ENCODE data around the gene ITPR2. TPM values are rescaled to one million over a fixed set of nuclear protein-coding genes. Genes with fewer than 3 reads are reported as not detected.

Gene ITPR2
- total RNA-seq, 1 donor: 77.7 TPM

GRCh38 chr12:26658991-26659390 lies 174.0 kb downstream of the ITPR2 start:
- no peak for TF ChIP-seq CTCF (IDR thresholded peaks at IDR 0.05; ENCODE audit: insufficient read depth, low read depth, low read length)
- H3K4me3 ChIP-seq (ENCODE audit: low read depth, low read length): no peak overlapping the region
- DNase-seq (ENCODE audit: low read depth): peak; percentile 63

- no peak for TF ChIP-seq CTCF (IDR thresholded peaks at IDR 0.05; ENCODE audit: insufficient read depth, low read depth, low read length)
- no peak overlapping the region for H3K4me3 ChIP-seq (ENCODE audit: low read depth, low read length)
- no peak for DNase-seq (ENCODE audit: low read depth)
These were observed 178.4 kb downstream of the ITPR2 start for GRCh38 chr12:26654623-26655022.

GRCh38 chr12:26651566-26652188 lies 181.3 kb downstream of the ITPR2 start:
- H3K4me3 ChIP-seq (ENCODE audit: low read depth, low read length): no peak overlapping the region
- peak; percentile 79 for DNase-seq (ENCODE audit: low read depth)
- TF ChIP-seq CTCF (IDR thresholded peaks at IDR 0.05; ENCODE audit: insufficient read depth, low read depth, low read length): peak; percentile 86

GRCh38 chr12:26651036-26651435 lies 182.0 kb downstream of the ITPR2 start:
- no peak for TF ChIP-seq CTCF (IDR thresholded peaks at IDR 0.05; ENCODE audit: insufficient read depth, low read depth, low read length)
- no peak overlapping the region for H3K4me3 ChIP-seq (ENCODE audit: low read depth, low read length)
- no peak for DNase-seq (ENCODE audit: low read depth)

GRCh38 chr12:26648999-26649398 lies 184.0 kb downstream of the ITPR2 start:
- H3K4me3 ChIP-seq (ENCODE audit: low read depth, low read length): no peak overlapping the region
- TF ChIP-seq CTCF (IDR thresholded peaks at IDR 0.05; ENCODE audit: insufficient read depth, low read depth, low read length): no peak
- DNase-seq (ENCODE audit: low read depth): no peak

- DNase-seq (ENCODE audit: low read depth): peak; percentile 78
- H3K4me3 ChIP-seq (ENCODE audit: low read depth, low read length): no peak overlapping the region
- no peak for TF ChIP-seq CTCF (IDR thresholded peaks at IDR 0.05; ENCODE audit: insufficient read depth, low read depth, low read length)
These were observed 184.4 kb downstream of the ITPR2 start for GRCh38 chr12:26648584-26648983.

- no peak overlapping the region for H3K4me3 ChIP-seq (ENCODE audit: low read depth, low read length)
- no peak for TF ChIP-seq CTCF (IDR thresholded peaks at IDR 0.05; ENCODE audit: insufficient read depth, low read depth, low read length)
- DNase-seq (ENCODE audit: low read depth): no peak
These were observed 184.9 kb downstream of the ITPR2 start for GRCh38 chr12:26648066-26648465.

Data from fibroblast of villous mesenchyme (primary cell).